Measurements from ENCODE around the gene WFDC5.
"Not testable (repeated sequence)": the region's sequence is repeated elsewhere in the genome, so short reads cannot be mapped to it uniquely, and the experiment has no call there.

Gene WFDC5

GRCh38 chr20:45087097-45087790 is 27.7 kb downstream of the WFDC5 start:
- DNase-seq = no peak

- DNase-seq = no peak
Measured at GRCh38 chr20:45085867-45086266, 29.1 kb downstream of the WFDC5 start.

- no peak for DNase-seq
Measured at GRCh38 chr20:45085289-45085688, 29.7 kb downstream of the WFDC5 start.

GRCh38 chr20:45083127-45083526 is 31.8 kb downstream of the WFDC5 start:
- DNase-seq = no peak

GRCh38 chr20:45082468-45082867 is 32.5 kb downstream of the WFDC5 start:
- DNase-seq = no peak

- DNase-seq = no peak
Measured at GRCh38 chr20:45080867-45081624, 33.9 kb downstream of the WFDC5 start.

- no peak for DNase-seq
Measured at GRCh38 chr20:45077559-45077958, 37.4 kb downstream of the WFDC5 start.

- DNase-seq = no peak
Measured at GRCh38 chr20:45073221-45073620, 41.8 kb downstream of the WFDC5 start.

GRCh38 chr20:45072066-45072465 is 42.9 kb downstream of the WFDC5 start:
- no peak for DNase-seq

- no peak for DNase-seq
Measured at GRCh38 chr20:45070932-45071632, 43.9 kb downstream of the WFDC5 start.

GRCh38 chr20:45069261-45069660 is 45.7 kb downstream of the WFDC5 start:
- DNase-seq = no peak

- no peak for DNase-seq
Measured at GRCh38 chr20:45067558-45067957, 47.4 kb downstream of the WFDC5 start.

- no peak for DNase-seq
Measured at GRCh38 chr20:45067087-45067486, 47.9 kb downstream of the WFDC5 start.

GRCh38 chr20:45066372-45066771 is 48.6 kb downstream of the WFDC5 start:
- no peak for DNase-seq

- DNase-seq = no peak
Measured at GRCh38 chr20:45064812-45065211, 50.2 kb downstream of the WFDC5 start.

GRCh38 chr20:45063107-45063506 is 51.9 kb downstream of the WFDC5 start:
- DNase-seq = not testable (repeated sequence)

GRCh38 chr20:45061244-45061643 is 53.7 kb downstream of the WFDC5 start:
- no peak for DNase-seq

GRCh38 chr20:45060294-45060693 is 54.7 kb downstream of the WFDC5 start:
- DNase-seq = no peak
